ENCODE results near the gene ZNRF3.

Gene ZNRF3

DNA sequence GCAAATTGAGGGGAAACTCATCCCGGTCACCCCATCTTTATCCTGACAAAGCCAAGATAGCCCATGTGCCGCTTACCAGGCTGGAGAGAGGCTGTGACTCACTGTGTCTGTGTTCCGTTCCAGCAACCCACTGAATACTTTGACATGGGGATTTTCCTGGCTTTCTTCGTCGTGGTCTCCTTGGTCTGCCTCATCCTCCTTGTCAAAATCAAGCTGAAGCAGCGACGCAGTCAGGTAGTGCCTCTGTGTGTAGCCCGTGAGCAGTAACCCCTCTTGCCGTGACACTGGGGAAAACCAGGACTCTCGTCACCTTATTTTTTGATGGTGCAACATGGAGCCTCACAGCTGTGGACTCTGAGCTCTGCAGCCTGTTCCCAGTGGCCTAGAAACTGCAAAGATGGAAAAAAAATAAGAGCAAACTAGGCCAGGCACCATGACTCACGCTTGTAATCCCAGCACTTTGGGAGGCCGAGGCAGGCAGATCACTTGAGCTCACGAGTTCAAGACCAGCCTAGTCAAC is 161.3 kb downstream of the ZNRF3 start:
- DNase-seq, result no peak

DNA sequence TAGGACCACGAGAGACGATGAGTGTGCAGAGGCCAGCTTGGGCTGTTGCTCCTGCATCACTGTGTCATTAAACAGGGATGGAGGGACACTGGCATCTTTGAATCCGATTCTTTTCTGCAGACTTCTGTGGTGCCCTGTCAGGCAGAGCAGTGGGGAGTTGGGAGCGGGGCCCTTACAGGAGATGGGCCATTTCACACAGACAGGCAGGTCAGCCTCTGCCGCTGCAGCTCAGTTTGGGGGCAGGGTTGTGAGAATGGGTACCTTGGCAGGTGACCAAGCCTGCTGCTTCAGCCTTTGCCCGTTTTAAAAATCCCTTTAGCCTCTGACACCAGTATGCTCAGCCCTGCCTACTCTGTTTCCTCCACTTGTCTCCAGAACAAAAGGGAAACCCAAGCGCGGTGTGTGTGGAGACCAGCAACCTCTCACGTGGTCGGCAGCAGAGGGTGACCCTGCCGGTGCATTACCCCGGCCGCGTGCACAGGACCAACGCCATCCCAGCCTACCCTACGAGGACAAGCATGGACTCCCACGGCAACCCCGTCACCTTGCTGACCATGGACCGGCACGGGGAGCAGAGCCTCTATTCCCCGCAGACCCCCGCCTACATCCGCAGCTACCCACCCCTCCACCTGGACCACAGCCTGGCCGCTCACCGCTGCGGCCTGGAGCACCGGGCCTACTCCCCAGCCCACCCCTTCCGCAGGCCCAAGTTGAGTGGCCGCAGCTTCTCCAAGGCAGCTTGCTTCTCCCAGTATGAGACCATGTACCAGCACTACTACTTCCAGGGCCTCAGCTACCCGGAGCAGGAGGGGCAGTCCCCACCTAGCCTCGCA is 165.7 kb downstream of the ZNRF3 start:
- DNase-seq, result no peak

- DNase-seq, result no peak
These were observed 166.4 kb downstream of the ZNRF3 start for GRCh38 chr22:29049655-29050263.

DNA sequence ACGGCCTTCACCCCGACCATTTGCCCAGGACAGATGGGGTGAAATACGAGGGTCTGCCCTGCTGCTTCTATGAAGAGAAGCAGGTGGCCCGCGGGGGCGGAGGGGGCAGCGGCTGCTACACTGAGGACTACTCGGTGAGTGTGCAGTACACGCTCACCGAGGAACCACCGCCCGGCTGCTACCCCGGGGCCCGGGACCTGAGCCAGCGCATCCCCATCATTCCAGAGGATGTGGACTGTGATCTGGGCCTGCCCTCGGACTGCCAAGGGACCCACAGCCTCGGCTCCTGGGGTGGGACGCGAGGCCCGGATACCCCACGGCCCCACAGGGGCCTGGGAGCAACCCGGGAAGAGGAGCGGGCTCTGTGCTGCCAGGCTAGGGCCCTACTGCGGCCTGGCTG is 167.1 kb downstream of the ZNRF3 start:
- DNase-seq, result no peak

- no peak for DNase-seq
These were observed 169.8 kb downstream of the ZNRF3 start for GRCh38 chr22:29053048-29053702.

DNA sequence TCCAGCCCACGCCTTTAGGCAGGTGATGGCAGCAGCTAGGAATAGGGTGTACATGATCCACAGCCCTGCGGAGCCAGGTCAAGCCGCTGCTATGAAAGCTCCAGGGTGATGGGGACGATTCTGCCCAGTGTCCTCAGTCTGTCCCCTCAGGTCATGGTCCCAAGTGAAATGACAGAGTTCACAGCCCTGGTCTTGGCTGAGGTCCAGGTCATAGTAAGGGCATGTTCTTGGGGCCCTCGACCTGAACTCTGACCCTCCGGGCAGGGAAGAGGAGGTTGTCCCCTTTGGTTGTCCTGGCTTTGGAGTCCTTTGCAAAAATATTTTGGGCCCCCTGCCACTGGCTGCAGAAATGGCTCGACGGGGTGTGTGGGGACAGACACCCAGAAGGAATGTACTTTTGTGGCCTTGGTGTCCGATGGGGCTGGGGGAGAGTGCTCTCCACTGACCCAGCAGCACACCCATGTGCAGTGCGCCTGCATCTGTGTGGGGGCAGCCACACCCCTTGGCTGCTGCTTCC is 170.9 kb downstream of the ZNRF3 start:
- DNase-seq, result no peak

GRCh38 chr22:29055192-29055830 is 171.9 kb downstream of the ZNRF3 start:
- no peak for DNase-seq

DNA sequence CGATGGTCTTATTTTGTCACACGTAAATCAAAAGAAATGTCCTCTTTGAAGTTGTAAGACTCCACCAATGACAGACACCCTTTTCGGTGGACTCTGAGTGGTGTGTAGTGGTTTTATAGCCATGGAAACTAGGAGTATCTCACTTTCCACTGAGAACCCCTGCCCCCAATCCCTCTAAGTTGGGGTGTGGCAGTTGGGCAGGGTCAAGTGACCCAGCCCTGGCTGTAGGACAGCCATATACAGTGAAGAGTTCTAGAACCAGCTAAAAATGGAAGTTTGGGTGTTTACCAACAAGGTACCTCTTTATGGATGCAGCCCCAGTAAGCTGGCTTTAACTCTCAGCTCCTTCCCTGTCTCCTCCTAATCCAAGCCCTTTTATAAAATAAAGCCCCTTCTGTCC is 173.1 kb downstream of the ZNRF3 start:
- DNase-seq, result no peak

- DNase-seq, result no peak
These were observed 177.0 kb downstream of the ZNRF3 start for GRCh38 chr22:29060251-29060869.

DNA sequence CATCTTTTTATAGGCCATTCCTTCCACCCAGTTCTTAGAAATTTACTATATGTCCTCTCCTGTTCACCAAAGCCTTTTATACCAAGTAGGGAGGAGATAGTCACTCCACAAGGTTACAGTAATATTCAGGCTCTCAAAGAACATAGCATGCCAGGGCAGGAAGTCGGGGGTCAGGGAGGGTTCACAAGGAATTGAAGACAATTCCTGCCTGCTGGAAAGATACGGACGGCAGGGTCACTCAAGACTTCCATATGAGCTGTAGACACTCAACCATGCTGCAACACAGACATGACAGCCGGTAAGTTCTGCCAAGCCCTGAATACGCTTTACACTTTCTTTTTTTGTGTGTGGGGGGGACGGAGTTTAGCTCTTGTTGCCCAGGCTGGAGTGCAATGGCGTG is 177.6 kb downstream of the ZNRF3 start:
- DNase-seq, result no peak

GRCh38 chr22:29061773-29062172 is 178.4 kb downstream of the ZNRF3 start, which contains the start of gene C22orf31:
TSS of gene C22orf31 (minus strand) at chr22:29061831. CDS start at chr22:29061792, 39 bp downstream.
- DNase-seq, result no peak

DNA sequence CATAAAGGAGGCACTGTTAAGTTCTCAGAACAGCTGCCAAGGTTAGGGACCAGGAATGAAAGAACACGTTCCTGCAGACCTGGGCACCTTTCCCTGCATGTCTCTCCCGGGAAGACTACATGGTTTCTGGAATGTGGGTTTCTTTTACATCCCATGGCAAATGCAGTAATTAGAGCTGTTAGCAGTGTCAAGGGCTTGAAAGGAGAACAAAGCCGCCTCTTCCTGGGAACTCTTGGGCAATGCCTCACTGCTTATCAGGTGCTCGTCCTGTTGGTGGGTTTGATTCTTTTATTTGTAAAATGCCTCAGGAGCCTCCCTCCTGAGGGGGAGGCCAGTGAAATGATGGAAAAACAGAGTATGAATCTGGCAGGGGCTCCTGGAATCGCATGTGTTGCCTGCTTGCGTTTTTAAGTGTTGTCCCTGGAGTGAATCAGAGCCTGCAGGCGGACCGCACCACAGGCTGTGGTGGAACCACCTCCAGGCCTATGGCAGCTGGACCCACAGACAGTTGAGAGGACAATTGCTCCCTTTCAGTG is 179.0 kb downstream of the ZNRF3 start:
- no peak for DNase-seq

DNA sequence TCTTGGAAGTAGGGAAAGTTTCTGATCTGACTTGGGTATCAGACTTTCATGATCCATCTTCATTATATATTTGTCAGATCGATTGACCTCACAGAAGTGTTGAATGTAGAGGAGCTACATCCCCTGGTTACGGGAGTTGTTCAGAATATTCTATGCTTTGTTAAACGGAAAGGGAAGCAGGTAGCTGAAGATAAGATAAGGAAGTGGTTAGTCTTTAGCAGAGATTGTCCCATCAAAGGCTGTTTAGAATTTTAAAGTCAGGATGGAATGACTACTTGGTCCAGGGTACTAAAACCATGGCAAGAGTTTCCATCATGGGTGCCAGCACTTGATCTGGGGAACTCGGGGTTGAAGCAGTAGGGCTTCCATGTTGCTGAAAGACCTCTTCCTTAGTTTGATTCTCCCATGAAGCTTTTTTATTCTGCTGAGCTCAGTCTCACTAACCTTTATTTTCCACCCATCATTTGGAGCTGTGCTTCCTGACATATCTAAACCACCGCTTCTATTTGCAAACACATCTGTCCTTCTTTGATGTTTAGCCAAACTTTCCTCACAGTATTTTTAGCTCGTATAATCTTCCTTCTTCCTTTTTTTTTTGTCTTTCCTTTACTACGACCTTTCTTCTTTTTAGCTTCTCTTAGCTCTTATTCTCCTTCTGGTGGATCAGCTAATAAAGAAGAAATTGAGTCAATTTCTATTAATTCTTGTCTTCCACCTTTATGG is 182.3 kb downstream of the ZNRF3 start:
- no peak for DNase-seq

DNA sequence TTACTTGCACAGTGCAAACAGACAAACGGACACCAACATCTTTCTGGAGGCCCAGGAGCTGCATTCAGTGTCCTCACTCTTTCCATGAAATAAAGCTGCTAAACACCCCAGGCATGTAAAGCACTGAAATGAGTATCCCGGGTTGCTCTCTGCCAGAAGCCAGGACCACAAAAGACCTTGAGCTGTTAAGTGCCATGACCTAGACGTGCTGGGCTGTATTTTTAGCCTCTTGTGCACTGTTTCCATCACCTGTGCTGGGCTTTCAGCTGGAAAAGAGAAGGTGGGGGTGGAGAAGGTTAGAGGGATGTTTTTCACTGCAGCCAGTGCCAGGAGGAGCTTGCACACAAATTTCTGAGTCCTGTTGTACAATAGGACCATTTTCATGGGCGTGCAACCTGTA is 186.1 kb downstream of the ZNRF3 start:
- no peak for DNase-seq

GRCh38 chr22:29070490-29070889 is 187.1 kb downstream of the ZNRF3 start:
- no peak for DNase-seq

GRCh38 chr22:29071261-29072045 is 188.1 kb downstream of the ZNRF3 start:
- peak; percentile 36 for DNase-seq

DNA sequence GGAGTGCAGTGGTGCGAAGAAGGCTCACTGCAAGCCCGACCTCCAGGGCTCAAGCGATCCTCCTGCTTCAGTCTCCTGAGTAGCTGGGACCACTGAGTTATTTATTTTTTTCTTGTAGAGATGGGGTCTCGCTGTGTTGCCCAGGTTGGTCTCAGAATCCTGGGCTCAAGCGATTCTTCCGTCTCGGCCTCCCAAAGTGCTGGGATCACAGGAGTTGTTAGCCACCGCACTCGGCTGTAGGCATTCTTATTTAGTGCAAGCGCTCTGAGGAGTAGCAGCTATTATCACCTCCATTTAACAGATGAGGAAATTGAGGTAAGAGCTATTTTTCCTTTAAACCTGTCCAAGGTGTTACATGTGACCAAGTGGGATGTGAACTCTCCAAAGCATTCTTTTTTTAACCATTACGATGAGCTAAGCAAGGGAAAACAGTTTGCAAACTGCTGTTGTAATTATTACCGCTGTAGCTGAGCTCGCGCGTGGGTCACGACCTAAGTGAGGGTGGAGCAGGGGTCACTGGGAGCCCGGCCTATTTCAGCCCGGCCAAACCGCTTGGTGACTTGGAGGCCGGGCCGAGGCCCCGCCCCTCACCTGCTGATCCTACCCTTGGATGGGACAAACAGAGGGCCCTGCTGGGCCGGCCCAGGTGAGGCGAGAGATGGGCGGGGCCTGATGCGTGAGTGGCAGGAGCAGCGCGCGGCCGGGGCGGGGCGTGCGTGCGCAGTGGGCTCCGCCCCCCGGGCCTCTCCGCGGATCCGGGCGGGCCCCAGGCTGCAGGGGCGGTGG is 189.0 kb downstream of the ZNRF3 start:
- peak; percentile 89 for DNase-seq

- no peak for DNase-seq
These were observed 189.7 kb downstream of the ZNRF3 start, which contains the start of gene KREMEN1 for GRCh38 chr22:29072979-29073617. TSS of gene KREMEN1 (plus strand) at chr22:29073035. CDS start at chr22:29073131, 96 bp downstream.

- no peak for DNase-seq
These were observed 190.4 kb downstream of the ZNRF3 start for GRCh38 chr22:29073618-29074275.

All from activated CD4-positive, alpha-beta T cell treated with anti-CD3 and anti-CD28 coated beads, Interleukin-2, Interleukin-6, amounts not matched to agents 100 ng/mL and 50 ng/mL, durations not matched to agents 16 hours and 8 hours (primary cell).